Sigmoid colon (tissue), 7 donors: ENCODE results near the gene KRT40. TPM values are rescaled to one million over a fixed set of nuclear protein-coding genes. Genes with fewer than 3 reads are reported as not detected.

ENCODE experiments used
- DNase-seq: peaks from one replicate; pipeline ENCODE4 v3.0.0-alpha.2; 2019
- H3K27ac ChIP-seq, 4 donors: fragments of 200-600 bp; sonication (generic); one replicate each; pipeline ENCODE4 v1.5.1; 2016 to 2019; ENCODE audit warnings: mild to moderate bottlenecking in 1 of 4
- H3K27me3 ChIP-seq, 3 donors: fragments of 200-600 bp; sonication (generic); one replicate each; pipeline ENCODE4 v1.5.1; 2019; ENCODE audit warnings: mild to moderate bottlenecking in 1 of 3
- H3K36me3 ChIP-seq, 4 donors: fragments of 200-600 bp; sonication (generic); one replicate each; pipeline ENCODE4 v1.5.1; 2016 to 2019
- H3K4me1 ChIP-seq, 4 donors: fragments of 200-600 bp; sonication (generic); one replicate each; pipeline ENCODE4 v1.5.1; 2017 to 2019
- H3K4me3 ChIP-seq, 4 donors: fragments of 200-600 bp; sonication (generic); one replicate each; pipeline ENCODE4 v1.5.1; 2017 to 2019; ENCODE audit warnings: mild to moderate bottlenecking in 2 of 4, moderate library complexity in 1 of 4
- H3K9me3 ChIP-seq, 4 donors: fragments of 200-600 bp in 3 of 4; sonication (generic) in 3 of 4; one replicate each; pipeline versions ENCODE4 v1.5.1 to v1.6.1; 2013 to 2019
- EP300 ChIP-seq, 4 donors: sonication (generic); formaldehyde crosslinking; IDR thresholded peaks; one replicate each; pipeline ENCODE4 v1.6.1; 2017; ENCODE audit warnings: antibody characterized with exemption in 4 of 4
- POLR2A ChIP-seq, 2 donors: fragments of 450-650 bp; IDR thresholded peaks; one replicate each; pipeline ENCODE4 v1.6.1; 2016; ENCODE audit warnings: antibody characterized with exemption in 2 of 2, mild to moderate bottlenecking in 2 of 2, moderate library complexity in 2 of 2
- POLR2AphosphoS5 ChIP-seq, 4 donors: sonication (generic); formaldehyde crosslinking; IDR thresholded peaks; one replicate each; pipeline ENCODE4 v1.6.1; 2017; ENCODE audit warnings: antibody characterized with exemption in 4 of 4
- WGBS, 2 donors: extraction: QIAGEN DNeasy Blood & Tissue Kit; methylation state at CpG; one replicate each; pipeline ENCODE4 v1.1.7; 2013; 5-methylcytosine and 5-hydroxymethylcytosine counted together
- intact Hi-C: fragments of 100-400 bp; cut with DNase I; formaldehyde crosslinking; loops from one replicate; pipeline ENCODE4 v1.15.1; 2023
- polyA plus RNA-seq, 3 donors: library from polyadenylated mRNA; stranded (reverse); fragments of 200-250 nt; gene quantifications; one replicate each; pipeline ENCODE4 v1.2.3, GENCODE V29; 2013
- total RNA-seq, 4 donors: library from RNA; depleted of rRNA; stranded (reverse); fragments of >200 nt; gene quantifications; one replicate each; pipeline ENCODE4 v1.1.0, GENCODE V29; 2016
- TF ChIP-seq, protein P1 (sequence below), 4 experiments: fragments of 450-650 bp in 3 of 4; fragments of 200-600 bp in 1 of 4; IDR thresholded peaks; one replicate each; pipeline ENCODE4 v1.5.1; 2016 to 2019; ENCODE audit warnings: antibody characterized with exemption in 4 of 4, mild to moderate bottlenecking in 3 of 4, moderate library complexity in 2 of 4
- donor health status: healthy with polysubstance abuse.
- donor health status: Bipolar disorder and iron deficiency.
- donor health status: healthy.

KRT40 gene
- total and polyA plus RNA-seq, 7 donors: 0.16 to 0.60 TPM; not detected in 5

DNA sequence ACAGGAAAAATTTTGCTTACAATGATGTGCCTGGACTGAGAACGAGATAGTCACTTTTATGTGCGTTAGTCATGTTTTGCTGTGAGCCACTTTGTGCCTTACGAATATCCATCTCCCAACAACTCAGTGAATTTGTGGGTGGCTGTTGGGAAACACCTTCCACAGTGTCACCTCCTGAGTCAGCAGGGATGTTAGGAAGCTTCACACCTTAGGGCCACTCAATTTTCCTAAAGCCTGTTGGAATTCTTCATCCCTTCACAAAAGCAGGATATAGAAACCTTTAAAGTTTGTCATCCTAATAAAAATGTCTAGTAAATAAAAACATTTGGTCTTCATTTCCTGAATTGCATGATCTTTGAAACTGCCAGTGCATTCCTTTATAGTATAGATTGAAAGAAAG is 29.1 kb upstream of the KRT40 start:
- no peaks in the 10 kb centered on the region for H3K4me1 ChIP-seq
- H3K27ac ChIP-seq: no peak overlapping the region
- DNase-seq: no peak
- H3K27me3 ChIP-seq: no peaks in the 10 kb centered on the region
- 83 to 87% methylated on average over 3 of the region's 3 CpGs for WGBS, 2 donors
- no peaks in the 10 kb centered on the region for H3K36me3 ChIP-seq
- TF ChIP-seq POLR2A (IDR thresholded peaks at IDR 0.05) (no peak), POLR2AphosphoS5 (IDR thresholded peaks at IDR 0.05) (no peak), EP300 (IDR thresholded peaks at IDR 0.05) (no peak)
- TF ChIP-seq, protein P1, sequence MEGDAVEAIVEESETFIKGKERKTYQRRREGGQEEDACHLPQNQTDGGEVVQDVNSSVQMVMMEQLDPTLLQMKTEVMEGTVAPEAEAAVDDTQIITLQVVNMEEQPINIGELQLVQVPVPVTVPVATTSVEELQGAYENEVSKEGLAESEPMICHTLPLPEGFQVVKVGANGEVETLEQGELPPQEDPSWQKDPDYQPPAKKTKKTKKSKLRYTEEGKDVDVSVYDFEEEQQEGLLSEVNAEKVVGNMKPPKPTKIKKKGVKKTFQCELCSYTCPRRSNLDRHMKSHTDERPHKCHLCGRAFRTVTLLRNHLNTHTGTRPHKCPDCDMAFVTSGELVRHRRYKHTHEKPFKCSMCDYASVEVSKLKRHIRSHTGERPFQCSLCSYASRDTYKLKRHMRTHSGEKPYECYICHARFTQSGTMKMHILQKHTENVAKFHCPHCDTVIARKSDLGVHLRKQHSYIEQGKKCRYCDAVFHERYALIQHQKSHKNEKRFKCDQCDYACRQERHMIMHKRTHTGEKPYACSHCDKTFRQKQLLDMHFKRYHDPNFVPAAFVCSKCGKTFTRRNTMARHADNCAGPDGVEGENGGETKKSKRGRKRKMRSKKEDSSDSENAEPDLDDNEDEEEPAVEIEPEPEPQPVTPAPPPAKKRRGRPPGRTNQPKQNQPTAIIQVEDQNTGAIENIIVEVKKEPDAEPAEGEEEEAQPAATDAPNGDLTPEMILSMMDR (IDR thresholded peaks at IDR 0.05): no peak
- no peaks in the 10 kb centered on the region for H3K9me3 ChIP-seq
- intact Hi-C loops: no loop called here
- no peak overlapping the region for H3K4me3 ChIP-seq

DNA sequence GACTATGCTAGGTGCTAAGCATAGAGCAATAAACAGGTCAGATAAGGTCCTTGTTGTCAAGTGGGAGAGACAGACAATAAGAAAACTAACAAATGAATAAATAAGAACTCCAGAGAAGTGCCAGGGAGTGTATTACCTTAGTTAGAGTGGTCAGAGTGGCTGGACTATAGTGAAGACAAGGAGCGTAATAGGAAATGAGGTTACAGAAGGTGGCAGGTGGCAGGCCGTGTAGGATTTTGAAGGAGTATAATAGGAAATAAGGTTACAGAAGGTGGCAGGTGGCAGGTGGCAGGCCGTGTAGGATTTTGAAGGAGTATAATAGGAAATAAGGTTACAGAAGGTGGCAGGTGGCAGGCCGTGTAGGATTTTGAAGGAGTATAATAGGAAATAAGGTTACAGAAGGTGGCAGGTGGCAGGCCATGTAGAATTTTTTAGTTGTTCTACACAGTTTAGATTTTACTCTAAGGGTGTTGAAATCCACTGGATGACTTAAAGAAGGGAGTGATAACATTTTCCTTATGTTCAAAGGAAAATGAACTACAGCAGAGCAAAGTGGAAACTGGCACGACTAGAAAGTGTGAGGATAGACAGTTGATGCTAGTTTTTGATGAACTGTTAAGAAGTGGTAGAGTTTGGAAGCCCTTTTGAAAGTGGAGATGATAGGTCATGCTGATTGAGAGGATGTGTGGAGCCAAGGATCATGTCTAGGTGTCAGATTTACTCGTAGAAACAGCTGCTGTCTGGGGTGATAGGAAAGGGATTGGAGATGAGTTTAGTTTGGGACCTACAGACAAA is 28.4 kb upstream of the KRT40 start:
- intact Hi-C loops: no loop called here
- no peak overlapping the region for H3K27ac ChIP-seq
- DNase-seq: no peak
- no peak for TF ChIP-seq POLR2A (IDR thresholded peaks at IDR 0.05)
- TF ChIP-seq, protein P1 (IDR thresholded peaks at IDR 0.05): no peak
- TF ChIP-seq EP300 (IDR thresholded peaks at IDR 0.05): no peak
- H3K27me3 ChIP-seq: no peaks in the 10 kb centered on the region
- H3K36me3 ChIP-seq: no peaks in the 10 kb centered on the region
- H3K4me1 ChIP-seq: no peaks in the 10 kb centered on the region
- 77 to 78% methylated on average over 6 of the region's 6 CpGs for WGBS, 2 donors
- H3K4me3 ChIP-seq: no peak overlapping the region
- H3K9me3 ChIP-seq: no peaks in the 10 kb centered on the region

DNA sequence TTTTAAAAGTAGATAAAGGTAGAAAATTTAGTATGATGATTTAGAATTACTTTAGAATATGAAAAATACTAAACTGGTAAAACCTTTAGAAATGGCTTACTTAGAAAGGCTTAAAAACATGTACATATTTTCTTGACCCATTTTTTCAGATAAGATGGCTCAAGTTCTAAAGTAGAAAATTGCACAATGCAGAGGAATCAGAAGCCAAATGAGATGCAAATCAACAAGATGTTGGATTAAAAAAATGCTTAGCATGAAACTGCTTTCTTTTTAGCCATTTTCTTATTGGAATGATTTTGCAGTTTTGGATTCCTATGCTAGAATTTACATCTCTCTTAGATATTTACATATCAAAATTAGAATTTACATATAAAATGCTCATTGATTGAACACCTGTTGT is 26.3 kb upstream of the KRT40 start:
- H3K36me3 ChIP-seq: no peaks in the 10 kb centered on the region
- no peaks in the 10 kb centered on the region for H3K9me3 ChIP-seq
- intact Hi-C loops: no loop called here
- no peak for DNase-seq
- no peak overlapping the region for H3K27ac ChIP-seq
- no peaks in the 10 kb centered on the region for H3K27me3 ChIP-seq
- TF ChIP-seq, protein P1 (IDR thresholded peaks at IDR 0.05): no peak
- H3K4me3 ChIP-seq: no peak overlapping the region
- no peaks in the 10 kb centered on the region for H3K4me1 ChIP-seq

DNA sequence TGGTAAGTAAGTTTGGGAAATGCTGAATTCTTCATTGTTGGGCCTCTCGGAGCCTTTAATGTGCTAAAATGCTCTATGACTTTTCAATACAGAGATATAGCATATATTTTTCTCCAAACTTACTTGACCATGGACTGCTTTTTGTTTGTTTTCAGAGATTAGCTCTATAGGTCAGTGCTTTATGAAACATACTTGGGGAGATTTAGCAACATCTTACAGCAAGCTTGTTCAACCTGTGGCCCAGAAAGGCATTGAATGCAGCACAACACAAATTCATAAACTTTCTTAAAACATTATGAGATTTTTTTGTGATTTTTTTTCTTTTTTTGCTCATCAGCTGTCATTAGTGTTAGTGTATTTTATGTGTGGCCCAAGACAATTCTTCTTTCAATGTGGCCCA is 25.8 kb upstream of the KRT40 start:
- intact Hi-C loops: no loop called here
- Histone ChIP-seq H3K27ac (no peak overlapping the region), H3K9me3 (no peaks in the 10 kb centered on the region), H3K4me3 (no peak overlapping the region), H3K27me3 (no peaks in the 10 kb centered on the region), H3K36me3 (no peaks in the 10 kb centered on the region), H3K4me1 (no peaks in the 10 kb centered on the region)
- no peak for TF ChIP-seq POLR2AphosphoS5 (IDR thresholded peaks at IDR 0.05)
- TF ChIP-seq, protein P1 (IDR thresholded peaks at IDR 0.05): no peak
- TF ChIP-seq POLR2A (IDR thresholded peaks at IDR 0.05): no peak
- no peak for TF ChIP-seq EP300 (IDR thresholded peaks at IDR 0.05)
- WGBS, 2 donors: 94% methylated on average over 1 of the region's 1 CpG
- no peak for DNase-seq

DNA sequence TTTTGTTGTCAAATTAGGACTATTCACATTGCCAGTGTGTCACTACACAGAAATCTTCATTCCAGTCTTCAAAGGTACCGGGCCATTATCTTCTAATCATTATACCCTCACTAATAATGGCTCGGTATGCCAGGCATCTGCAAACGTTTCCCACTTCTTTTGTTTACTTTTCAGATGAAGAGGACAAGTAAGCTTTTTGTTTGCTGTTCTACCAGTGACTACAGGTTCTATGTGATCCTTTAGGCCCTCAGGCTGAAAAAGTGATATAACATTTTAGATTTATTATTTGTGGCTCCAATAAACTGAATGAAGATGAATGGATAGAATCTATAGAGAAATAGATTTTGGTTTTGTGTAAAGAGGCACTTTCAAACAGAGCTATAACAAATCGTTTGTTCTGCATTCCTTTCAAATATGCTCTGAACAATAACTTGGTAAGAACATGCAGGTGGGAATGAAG is 25.2 kb upstream of the KRT40 start:
- Histone ChIP-seq H3K27ac (no peak overlapping the region), H3K36me3 (no peaks in the 10 kb centered on the region), H3K27me3 (no peaks in the 10 kb centered on the region), H3K9me3 (no peaks in the 10 kb centered on the region), H3K4me3 (no peak overlapping the region), H3K4me1 (no peaks in the 10 kb centered on the region)
- no peak for TF ChIP-seq EP300 (IDR thresholded peaks at IDR 0.05)
- intact Hi-C loops: no loop called here
- DNase-seq: no peak
- WGBS, 2 donors: 48 to 64% methylated on average over 4 of the region's 4 CpGs
